Measurements from ENCODE around the gene ZBTB4. TPM values are rescaled to one million over a fixed set of nuclear protein-coding genes. Genes with fewer than 3 reads are reported as not detected.

ZBTB4 gene
- total and polyA plus RNA-seq, 9 of the 15 experiments (the other 6 are each of a cell fraction or from before 2014, with no cell fraction given) = 0.92 to 6.9 (median 3.3) TPM

GRCh38 chr17:7466639-7467341 is 12.6 kb downstream of the ZBTB4 start (continued):
- TF ChIP-seq HMBOX1 (IDR thresholded peaks at IDR 0.05) (peak; percentile 71), E4F1 (CRISPR knock-in tag; IDR thresholded peaks at IDR 0.05; ENCODE audit: borderline replicate concordance) (no peak), TAF1 (IDR thresholded peaks at IDR 0.05; ENCODE audit: control insufficient read depth, extremely low read depth, insufficient read depth, low read length, severe bottlenecking) (no peak), ZNF75A (CRISPR knock-in tag; IDR thresholded peaks at IDR 0.05) (no peak), MBD1 (CRISPR knock-in tag; IDR thresholded peaks at IDR 0.05) (no peak), DMBX1 (CRISPR knock-in tag; IDR thresholded peaks at IDR 0.05; ENCODE audit: borderline replicate concordance) (no peak), CREB5 (CRISPR knock-in tag; IDR thresholded peaks at IDR 0.05) (no peak), YBX1 (IDR thresholded peaks at IDR 0.05) (no peak), TEAD4 (IDR thresholded peaks at IDR 0.05; ENCODE audit: low read length) (peak; percentile 72), TEAD4 (CRISPR knock-in tag; IDR thresholded peaks at IDR 0.05; ENCODE audit: borderline replicate concordance) (no peak), POLR2A (conservative IDR thresholded peaks at IDR 0.05) (no peak), NFRKB (IDR thresholded peaks at IDR 0.05; ENCODE audit: low read depth) (no peak), RBM15 (IDR thresholded peaks at IDR 0.05; ENCODE audit: insufficient read depth, low read length) (no peak), MLLT1 (IDR thresholded peaks at IDR 0.05) (no peak), NR0B1 (IDR thresholded peaks at IDR 0.05; ENCODE audit: partially characterized antibody) (no peak), ZBED1 (IDR thresholded peaks at IDR 0.05) (no peak), CHCHD3 (CRISPR knock-in tag; IDR thresholded peaks at IDR 0.05) (no peak), ZNF707 (CRISPR knock-in tag; conservative IDR thresholded peaks at IDR 0.05) (no peak), DDX20 (tag; IDR thresholded peaks at IDR 0.05; ENCODE audit: low read depth) (no peak)
